ENCODE measurements around the gene EPB41L1.

The EPB41L1 gene

GRCh38 chr20:36230019-36230418 lies 75.5 kb downstream of the EPB41L1 start:
- DNase-seq (ENCODE audit: low read depth) = no peak

GRCh38 chr20:36231331-36231730 lies 76.8 kb downstream of the EPB41L1 start:
- no peak for DNase-seq (ENCODE audit: low read depth)

- no peak for DNase-seq (ENCODE audit: low read depth)
Measured at GRCh38 chr20:36234771-36235320, 80.3 kb downstream of the EPB41L1 start.

- DNase-seq (ENCODE audit: low read depth) = peak; percentile 77
Measured at GRCh38 chr20:36235892-36236785, 81.6 kb downstream of the EPB41L1 start, which contains the start of gene AAR2. AAR2 (plus strand) TSS chr20:36236478; CDS start chr20:36239869, 3,391 bp downstream.

- peak; percentile 11 for DNase-seq (ENCODE audit: low read depth)
Measured at GRCh38 chr20:36236786-36237121, 82.2 kb downstream of the EPB41L1 start.

- DNase-seq (ENCODE audit: low read depth) = no peak
Measured at GRCh38 chr20:36237477-36237876, 82.9 kb downstream of the EPB41L1 start.

- DNase-seq (ENCODE audit: low read depth) = no peak
Measured at GRCh38 chr20:36238153-36238552, 83.6 kb downstream of the EPB41L1 start.

GRCh38 chr20:36238760-36239159 lies 84.2 kb downstream of the EPB41L1 start:
- no peak for DNase-seq (ENCODE audit: low read depth)

- DNase-seq (ENCODE audit: low read depth) = no peak
Measured at GRCh38 chr20:36240076-36240475, 85.5 kb downstream of the EPB41L1 start.

GRCh38 chr20:36241678-36242077 lies 87.1 kb downstream of the EPB41L1 start:
- DNase-seq (ENCODE audit: low read depth) = no peak

GRCh38 chr20:36243726-36244125 lies 89.2 kb downstream of the EPB41L1 start:
- peak; percentile 20 for DNase-seq (ENCODE audit: low read depth)

- no peak for DNase-seq (ENCODE audit: low read depth)
Measured at GRCh38 chr20:36246401-36246800, 91.9 kb downstream of the EPB41L1 start.

- DNase-seq (ENCODE audit: low read depth) = no peak
Measured at GRCh38 chr20:36248836-36249235, 94.3 kb downstream of the EPB41L1 start.

- DNase-seq (ENCODE audit: low read depth) = no peak
Measured at GRCh38 chr20:36249450-36249849, 94.9 kb downstream of the EPB41L1 start.

GRCh38 chr20:36251426-36251825 lies 96.9 kb downstream of the EPB41L1 start:
- no peak for DNase-seq (ENCODE audit: low read depth)

- DNase-seq (ENCODE audit: low read depth) = no peak
Measured at GRCh38 chr20:36252511-36252910, 98.0 kb downstream of the EPB41L1 start.

GRCh38 chr20:36253036-36253435 lies 98.5 kb downstream of the EPB41L1 start:
- no peak for DNase-seq (ENCODE audit: low read depth)

GRCh38 chr20:36254076-36254475 lies 99.5 kb downstream of the EPB41L1 start:
- DNase-seq (ENCODE audit: low read depth) = no peak

GRCh38 chr20:36255445-36255844 lies 100.9 kb downstream of the EPB41L1 start:
- no peak for DNase-seq (ENCODE audit: low read depth)

- no peak for DNase-seq (ENCODE audit: low read depth)
Measured at GRCh38 chr20:36259177-36260061, 104.9 kb downstream of the EPB41L1 start.

- no peak for DNase-seq (ENCODE audit: low read depth)
Measured at GRCh38 chr20:36260316-36260715, 105.8 kb downstream of the EPB41L1 start.

- no peak for DNase-seq (ENCODE audit: low read depth)
Measured at GRCh38 chr20:36261389-36262105, 107.0 kb downstream of the EPB41L1 start.

All from iris pigment epithelial cell (primary cell).